GM12878 (cell line): ENCODE results near the gene SACM1L. TPM values are rescaled to one million over a fixed set of nuclear protein-coding genes. Genes with fewer than 3 reads are reported as not detected.

ENCODE experiments used
- CBX3 ChIP-seq: fragments of 200-600 bp; sonication (generic); IDR thresholded peaks from 2 replicates; pipeline ENCODE4 v1.6.1; 2016; ENCODE audit warnings: low read depth, borderline replicate concordance
- CHD1 ChIP-seq: IDR thresholded peaks from 2 replicates; pipeline ENCODE4 v1.6.1; 2012; ENCODE audit warnings: low read depth, low read length, improper control_type of control experiment
- CREM ChIP-seq: IDR thresholded peaks from 2 replicates; pipeline ENCODE4 v1.6.1; 2014; ENCODE audit warnings: antibody characterized with exemption, low read depth
- CUX1 ChIP-seq: IDR thresholded peaks from 2 replicates; pipeline ENCODE4 v1.6.1; 2012; ENCODE audit warnings: improper control_type of control experiment, low read depth, low read length; ENCODE audit not compliant: insufficient replicate concordance
- EED ChIP-seq: sonication (generic); IDR thresholded peaks from 2 replicates; pipeline ENCODE4 v1.6.1; 2016; ENCODE audit warnings: antibody characterized with exemption, low read depth
- FOXK2 ChIP-seq: fragments of 450-650 bp; IDR thresholded peaks from 2 replicates; pipeline ENCODE4 v1.6.1; 2017; ENCODE audit warnings: mild to moderate bottlenecking, moderate library complexity
- HDAC6 ChIP-seq: fragments of 200-600 bp; sonication (generic); IDR thresholded peaks from one replicate; pipeline ENCODE4 v1.8.0; 2017; ENCODE audit warnings: antibody characterized with exemption; ENCODE audit not compliant: unreplicated experiment
- IRF4 ChIP-seq: IDR thresholded peaks from 2 replicates; pipeline ENCODE4 v1.6.1; 2011; ENCODE audit warnings: low read depth, low read length
- MEF2A ChIP-seq: IDR thresholded peaks from 2 replicates; pipeline ENCODE4 v1.6.1; 2011; ENCODE audit warnings: low read depth, mild to moderate bottlenecking, low read length, moderate library complexity; ENCODE audit not compliant: insufficient read depth
- MTA2 ChIP-seq: fragments of 450-650 bp; IDR thresholded peaks from 2 replicates; pipeline ENCODE4 v1.6.1; 2016; ENCODE audit warnings: low read depth, mild to moderate bottlenecking, moderate library complexity
- MYB ChIP-seq: fragments of 150-350 bp; IDR thresholded peaks from 2 replicates; pipeline ENCODE4 v1.6.1; 2014; ENCODE audit warnings: mild to moderate bottlenecking, low read depth, low read length, borderline replicate concordance
- PAX5 ChIP-seq: IDR thresholded peaks from 2 replicates; pipeline ENCODE4 v1.6.1; 2011; ENCODE audit warnings: low read depth, low read length, borderline replicate concordance
- PKNOX1 ChIP-seq: fragments of 450-650 bp; IDR thresholded peaks from 2 replicates; pipeline ENCODE4 v1.6.1; 2016; ENCODE audit warnings: mild to moderate bottlenecking
- RAD21 ChIP-seq: IDR thresholded peaks from 2 replicates; pipeline ENCODE4 v1.6.1; 2011; ENCODE audit warnings: mild to moderate bottlenecking, low read depth, low read length, moderate library complexity; ENCODE audit not compliant: insufficient read depth
- RELA ChIP-seq: fragments of 450-650 bp; IDR thresholded peaks from 2 replicates; pipeline ENCODE4 v1.8.0; 2014; ENCODE audit warnings: borderline replicate concordance; ENCODE audit not compliant: partially characterized antibody
- RELB ChIP-seq: fragments of 450-650 bp; IDR thresholded peaks from 2 replicates; pipeline ENCODE4 v1.6.1; 2017; ENCODE audit warnings: low read depth, mild to moderate bottlenecking, moderate library complexity
- RFX5 ChIP-seq: IDR thresholded peaks from 2 replicates; pipeline ENCODE4 v1.6.1; 2011; ENCODE audit warnings: low read depth, low read length, improper control_type of control experiment
- ZBED1 ChIP-seq: IDR thresholded peaks from 2 replicates; pipeline ENCODE4 v1.6.1; 2016; ENCODE audit warnings: borderline replicate concordance
- ZBTB33 ChIP-seq: fragments of 450-650 bp; IDR thresholded peaks from 2 replicates; pipeline ENCODE4 v1.6.1; 2017; ENCODE audit warnings: mild to moderate bottlenecking
- ZNF207 ChIP-seq: fragments of 450-650 bp; IDR thresholded peaks from 2 replicates; pipeline ENCODE4 v1.6.1; 2014; ENCODE audit warnings: antibody characterized with exemption, mild to moderate bottlenecking, borderline replicate concordance
- polyA plus RNA-seq, 11 experiments: library from polyadenylated mRNA; depleted of rRNA in 4 of 11; unstranded in 6 of 11; stranded (reverse) in 5 of 11; fragments of >200 nt; fragmentation: Nextera tagmentation in 4 of 11; fragmentation: Illumina TruSeq in 1 of 11; extraction: Ambion mirVana in 4 of 11; extraction: Trizol in 1 of 11; gene quantifications; 1 replicate in 1 of 11; 2 replicates in 10 of 11; pipeline versions ENCODE4 v1.2.1 to v1.2.3, GENCODE V29; 2011 to 2016; ENCODE audit warnings: inconsistent platforms in 2 of 11, missing spikeins in 2 of 11, low read depth in 1 of 11
- total RNA-seq, 4 experiments: library from RNA; depleted of rRNA in 3 of 4; stranded (reverse); fragments of >200 nt in 3 of 4; fragmentation: Illumina TruSeq in 1 of 4; extraction: Trizol in 1 of 4; gene quantifications; 2 replicates each; pipeline versions ENCODE4 v1.2.1 to v1.2.3, GENCODE V29; 2013 to 2021

SACM1L gene
- total and polyA plus RNA-seq, 10 of the 15 experiments (the other 5 are each of a cell fraction or from before 2014, with no cell fraction given) = 16.5 to 48.3 (median 28.9) TPM

GRCh38 chr3:45664578-45664977, 24.6 kb upstream of the SACM1L start (continued):
- no peak for TF ChIP-seq CUX1
- no peak for TF ChIP-seq CBX3
- TF ChIP-seq RFX5 = no peak
- TF ChIP-seq PAX5 = no peak
- TF ChIP-seq RELA = no peak
- 0 out of 2 replicates have a peak, but pooled peaks have one; percentile 16 for TF ChIP-seq ZBED1
- TF ChIP-seq CREM = peak; percentile 42; the same call in 1 of the 2 replicates
- TF ChIP-seq HDAC6 = no peak
- 0 out of 2 replicates have a peak, but pooled peaks have one; percentile 27 for TF ChIP-seq IRF4
- TF ChIP-seq MTA2 = 0 out of 2 replicates have a peak, but pooled peaks have one; percentile 17
- no peak; the same call in 1 of the 2 replicates for TF ChIP-seq RELB
- no peak for TF ChIP-seq FOXK2
- peak; percentile 19; the same call in 1 of the 2 replicates for TF ChIP-seq ZBTB33
- no peak for TF ChIP-seq MYB
- no peak for TF ChIP-seq ZNF207
- TF ChIP-seq CHD1 = no peak
- TF ChIP-seq EED = no peak
- TF ChIP-seq PKNOX1 = no peak
- no peak for TF ChIP-seq MEF2A
- TF ChIP-seq RAD21 = peak; percentile 25; the same call in 1 of the 2 replicates
